ENCODE measurements around the gene GRK7. TPM values are rescaled to one million over a fixed set of nuclear protein-coding genes. Genes with fewer than 3 reads are reported as not detected.

GRK7 gene
- total and polyA plus RNA-seq, 2 of the 13 experiments (the other 11 are each of a cell fraction or from before 2014, with no cell fraction given), result not detected

- no peak for TF ChIP-seq DDIT3 (CRISPR knock-in tag; IDR thresholded peaks at IDR 0.05)
- TF ChIP-seq KLF11 (CRISPR knock-in tag; IDR thresholded peaks at IDR 0.05), result peak; percentile 49; the same call in 1 of the 2 replicates
- TF ChIP-seq BRCA1 (CRISPR knock-in tag; IDR thresholded peaks at IDR 0.05), result peak; percentile 33; the same call in 1 of the 2 replicates
- no peak for TF ChIP-seq ZNF367 (CRISPR knock-in tag; IDR thresholded peaks at IDR 0.05; ENCODE audit: borderline replicate concordance)
- TF ChIP-seq FOXK1 (CRISPR knock-in tag; IDR thresholded peaks at IDR 0.05; ENCODE audit: borderline replicate concordance, low read depth), result peak; percentile 57; the same call in 1 of the 2 replicates
- peak; percentile 53; the same call in 1 of the 2 replicates for TF ChIP-seq ZNF124 (CRISPR knock-in tag; IDR thresholded peaks at IDR 0.05)
- TF ChIP-seq LRRFIP1 (CRISPR knock-in tag; conservative IDR thresholded peaks at IDR 0.05), result no peak
- no peak for TF ChIP-seq PBX2 (CRISPR knock-in tag; IDR thresholded peaks at IDR 0.05)
- peak; percentile 59; the same call in 1 of the 2 replicates for TF ChIP-seq ZNF350 (CRISPR knock-in tag; IDR thresholded peaks at IDR 0.05; ENCODE audit: borderline replicate concordance, low read depth)
- peak; percentile 86 to 88 for TF ChIP-seq POLR2A (IDR thresholded peaks at IDR 0.05; ENCODE audit: insufficient read depth in 1 of 2, low read depth in 2 of 2, low read length in 2 of 2)
- TF ChIP-seq ZNF558 (CRISPR knock-in tag; IDR thresholded peaks at IDR 0.05; ENCODE audit: borderline replicate concordance), result peak; percentile 71; the same call in 1 of the 2 replicates
- 0 out of 2 replicates have a peak, but pooled peaks have one; percentile 78 for TF ChIP-seq LBX2 (CRISPR knock-in tag; IDR thresholded peaks at IDR 0.05; ENCODE audit: borderline replicate concordance)
- no peak for TF ChIP-seq TCF12 (IDR thresholded peaks at IDR 0.05)
- TF ChIP-seq TCF12 (CRISPR knock-in tag; IDR thresholded peaks at IDR 0.05), result peak; percentile 83; the same call in 1 of the 2 replicates
- no peak for TF ChIP-seq ZNF362 (CRISPR knock-in tag; IDR thresholded peaks at IDR 0.05; ENCODE audit: borderline replicate concordance)
- TF ChIP-seq SIN3A (IDR thresholded peaks at IDR 0.05; ENCODE audit: borderline replicate concordance, low read depth, low read length), result no peak
- no peak for TF ChIP-seq ATF5 (CRISPR knock-in tag; IDR thresholded peaks at IDR 0.05; ENCODE audit: low read depth)
- peak; percentile 69; the same call in 1 of the 2 replicates for TF ChIP-seq ZNF564 (CRISPR knock-in tag; IDR thresholded peaks at IDR 0.05)
- TF ChIP-seq NR3C1 (CRISPR knock-in tag; IDR thresholded peaks at IDR 0.05), result 0 out of 2 replicates have a peak, but pooled peaks have one; percentile 9
- no peak for TF ChIP-seq MAFG (CRISPR knock-in tag; IDR thresholded peaks at IDR 0.05)
- peak; percentile 87 for TF ChIP-seq KDM5B (CRISPR knock-in tag; IDR thresholded peaks at IDR 0.05; ENCODE audit: borderline replicate concordance)
- no peak for TF ChIP-seq ZNF569 (CRISPR knock-in tag; IDR thresholded peaks at IDR 0.05; ENCODE audit: borderline replicate concordance)
- no peak for TF ChIP-seq ZNF720 (CRISPR knock-in tag; IDR thresholded peaks at IDR 0.05)
Observed at GRCh38 chr3:141738022-141738890, 25.0 kb upstream of the GRK7 start, which contains the start of gene RNF7 (continued).
